HG03575 (cell line): Measurements from ENCODE around the gene EBP.

Experiments
- ATAC-seq: cut with Tn5 transposase; IDR thresholded peaks from one replicate; pipeline ENCODE4 v1.9.1; 2021; ENCODE audit not compliant: unreplicated experiment, insufficient number of reproducible peaks, low FRiP score; ENCODE audit errors: extremely low read depth

Gene EBP

DNA sequence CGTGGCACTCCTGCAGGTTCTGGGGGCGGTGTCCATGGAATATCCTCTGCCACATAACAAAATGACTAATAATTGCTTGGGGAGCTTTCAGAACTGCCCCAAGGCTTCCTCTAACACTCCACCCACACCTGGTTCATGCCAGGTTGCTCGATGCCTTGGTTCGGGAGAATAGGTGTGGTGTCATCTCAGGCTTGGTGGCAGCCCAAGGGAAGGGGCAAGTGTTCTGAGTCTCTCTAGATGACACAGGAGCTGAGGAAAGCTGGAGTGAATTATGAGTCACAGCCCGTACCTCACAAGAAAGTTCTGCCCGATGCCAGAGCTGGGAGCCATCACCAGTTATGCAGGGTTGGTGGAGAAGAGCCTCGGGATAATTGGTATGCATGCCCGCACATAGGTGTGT is 30.9 kb upstream of the EBP start:
- no peak for ATAC-seq

DNA sequence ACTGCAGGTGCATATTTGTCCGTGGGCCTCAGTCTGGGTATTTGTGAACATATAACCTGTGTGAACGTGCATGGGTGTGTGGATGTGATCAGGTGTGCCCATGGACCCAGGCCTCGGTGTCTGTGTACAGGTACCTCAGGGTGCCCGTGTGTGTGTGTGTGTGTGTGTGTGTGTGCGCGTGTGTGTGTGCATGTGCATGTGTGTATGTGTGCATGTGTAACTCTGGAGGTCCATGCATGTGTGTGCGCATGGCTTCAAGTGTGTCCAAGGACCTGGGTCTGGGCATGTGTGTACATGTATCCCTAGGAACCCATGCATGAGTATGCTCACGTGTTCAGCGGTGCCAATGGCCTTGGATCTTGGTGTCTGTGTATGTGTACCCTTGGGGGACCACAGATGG is 29.8 kb upstream of the EBP start:
- ATAC-seq = no peak

DNA sequence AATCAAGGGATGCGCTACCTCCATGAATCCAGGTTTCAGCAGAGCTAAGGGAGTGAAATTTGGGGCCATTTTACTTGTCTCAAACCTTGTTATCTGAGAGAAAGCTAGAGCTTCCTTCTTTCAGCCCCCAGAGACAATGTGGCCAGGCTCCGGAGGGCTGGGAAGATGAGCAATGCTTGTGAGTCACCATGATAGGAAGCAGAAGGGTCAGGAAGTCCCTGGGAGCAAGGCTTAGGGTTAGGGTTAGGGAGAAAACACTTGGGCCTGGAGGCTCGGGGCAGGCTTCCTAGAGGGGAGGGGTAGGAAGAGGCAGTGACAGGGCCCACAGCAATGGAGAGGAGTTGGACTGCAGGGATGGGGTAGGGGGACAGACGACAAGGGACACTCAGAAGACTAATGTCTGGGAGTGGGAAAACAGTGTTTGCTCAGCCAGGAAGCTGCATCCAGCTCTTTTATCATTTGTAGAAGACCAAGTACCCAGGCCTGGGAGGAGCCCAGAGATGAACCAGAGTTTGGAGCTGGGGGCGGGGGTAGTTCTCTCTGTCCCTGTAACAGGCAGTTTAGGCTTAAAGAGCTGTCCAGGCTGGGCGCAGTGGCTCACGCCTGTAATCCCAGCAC is 29.2 kb upstream of the EBP start:
- no peak for ATAC-seq

DNA sequence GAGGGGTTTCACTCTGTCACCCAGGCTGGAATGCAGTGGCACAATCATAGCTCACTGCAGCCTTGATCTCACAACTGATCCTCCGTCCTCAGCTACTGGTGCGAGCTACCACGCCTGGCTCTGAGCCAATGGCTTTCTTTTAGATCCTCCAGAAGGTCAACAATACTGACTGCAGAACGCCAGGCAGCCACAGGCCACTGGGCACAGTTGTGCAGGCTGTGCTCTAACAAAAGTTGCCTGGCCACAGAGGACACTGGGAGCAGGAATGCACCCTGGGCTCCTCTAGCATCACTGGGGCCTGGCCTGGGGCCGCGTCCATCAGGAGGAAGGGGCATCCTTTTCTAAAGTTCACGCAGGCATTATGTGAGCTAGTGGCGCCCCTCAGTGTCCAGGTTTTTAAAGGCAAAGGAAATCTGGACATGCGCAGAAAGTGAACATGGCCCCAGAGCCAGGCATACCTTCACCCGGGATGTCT is 27.7 kb upstream of the EBP start:
- ATAC-seq = no peak

DNA sequence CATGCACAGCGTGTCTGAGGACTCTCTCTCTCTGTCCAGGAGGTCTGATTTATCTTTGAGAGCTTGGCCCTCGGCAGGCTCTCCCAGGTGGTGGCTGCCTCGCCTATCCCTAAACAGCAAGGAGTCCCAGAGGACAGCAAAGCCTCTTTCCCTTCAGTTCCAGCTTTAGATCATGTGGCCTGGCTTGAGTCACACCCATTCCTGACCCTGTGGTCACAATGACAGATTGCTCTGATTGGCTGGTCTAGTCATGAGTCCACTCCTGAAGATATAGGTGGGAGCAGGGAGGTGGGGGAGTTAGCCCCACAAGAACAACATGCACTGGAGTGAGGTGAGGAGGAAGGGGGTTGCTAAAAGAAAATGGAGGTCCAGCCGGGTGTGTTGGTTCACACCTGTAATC is 24.9 kb upstream of the EBP start:
- no peak for ATAC-seq

DNA sequence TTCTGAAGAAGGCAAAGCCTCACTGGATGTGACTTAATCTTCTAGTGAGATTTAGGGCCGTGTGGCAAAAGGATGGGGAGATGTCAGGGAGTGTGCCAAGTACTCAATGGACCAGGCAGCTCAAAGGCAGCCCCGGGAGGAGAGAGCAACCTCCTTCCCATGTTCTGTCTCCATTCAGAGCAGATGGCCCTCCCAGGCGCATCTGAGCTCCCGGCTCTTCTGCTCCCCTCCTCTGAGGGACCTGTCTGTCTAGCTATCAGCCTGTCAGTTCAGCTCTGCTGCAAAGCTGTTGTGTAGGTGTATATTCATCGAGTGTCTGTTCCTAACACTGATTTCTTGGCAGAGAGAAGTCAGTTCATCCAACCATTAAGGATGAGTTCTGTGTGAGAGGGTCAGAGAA is 23.7 kb upstream of the EBP start:
- no peak for ATAC-seq

DNA sequence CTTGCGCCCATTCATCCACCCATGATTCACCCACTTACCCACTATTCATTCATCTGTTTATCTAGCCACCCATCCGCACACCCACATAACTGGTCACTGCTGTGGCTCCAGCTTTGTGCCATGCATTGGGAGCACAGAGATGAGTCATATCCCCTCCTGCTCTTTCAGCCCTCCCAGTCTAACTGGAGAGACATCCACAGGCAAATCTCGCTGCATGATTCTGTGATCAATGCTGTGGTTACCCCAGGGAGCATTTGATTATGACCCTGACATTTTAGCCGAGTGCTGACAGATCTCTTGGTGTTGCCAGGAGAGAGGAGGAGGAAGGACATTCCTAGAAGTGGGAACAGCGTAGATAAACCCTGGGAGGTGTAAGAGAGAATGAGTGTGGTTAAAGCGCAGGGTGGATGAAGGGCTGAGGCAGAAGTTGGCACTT is 23.2 kb upstream of the EBP start:
- no peak for ATAC-seq

DNA sequence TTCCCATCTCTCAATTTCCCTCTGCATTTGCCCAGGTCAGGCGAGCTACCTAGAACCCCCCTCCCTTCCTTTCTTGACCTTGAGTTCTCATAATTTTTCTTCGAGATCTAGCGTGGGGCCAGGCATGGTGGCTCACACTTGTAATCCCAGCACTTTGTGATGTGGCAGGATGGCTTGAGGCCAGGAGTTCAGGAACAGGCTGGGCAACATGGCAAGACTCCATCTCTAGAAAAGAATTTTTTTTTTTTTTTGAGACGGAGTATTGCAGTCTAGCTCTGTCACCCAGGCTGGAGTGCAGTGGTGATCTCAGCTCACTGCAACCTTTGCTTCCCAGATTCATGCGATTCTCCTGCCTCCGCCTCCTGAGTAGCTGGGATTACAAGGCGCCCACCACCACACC is 17.3 kb upstream of the EBP start:
- no peak for ATAC-seq

DNA sequence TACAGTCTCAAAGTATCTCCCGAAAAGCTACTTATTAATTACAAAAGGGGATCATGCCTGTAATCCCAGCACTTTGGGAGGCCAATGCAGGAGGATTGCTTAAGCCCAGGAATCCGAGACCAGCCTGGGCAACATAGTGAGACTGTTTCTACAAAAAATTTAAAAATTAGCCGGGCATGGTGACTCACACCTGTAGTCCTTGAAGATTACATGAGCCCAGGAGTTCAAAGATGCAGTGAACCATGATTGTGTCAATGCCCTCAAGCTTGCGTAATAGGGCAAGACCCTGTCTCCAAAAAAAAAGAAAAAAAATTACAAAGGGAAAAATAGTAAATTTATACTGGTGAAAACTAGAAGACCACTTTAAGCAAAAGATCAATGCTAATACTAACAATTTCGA is 16.1 kb upstream of the EBP start:
- ATAC-seq = no peak

DNA sequence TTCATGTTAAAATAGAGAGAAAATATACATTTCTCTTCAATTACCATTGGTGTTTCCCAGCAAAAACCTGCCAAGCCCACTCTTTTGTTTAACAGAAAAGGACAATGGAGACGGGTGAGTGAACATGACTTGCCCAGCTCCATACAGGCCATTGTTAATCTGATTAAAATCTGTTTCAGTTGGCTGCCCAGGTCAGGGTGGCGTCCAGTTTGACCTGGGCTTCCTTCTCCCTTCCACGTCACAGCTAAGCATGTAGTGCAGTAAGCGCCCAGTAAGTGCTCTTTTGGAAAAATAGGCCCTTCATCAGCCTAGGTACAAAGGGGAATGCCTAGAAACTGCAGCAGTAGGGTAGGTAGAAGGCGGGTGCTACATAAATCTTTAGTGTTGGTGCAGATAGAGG is 14.4 kb upstream of the EBP start:
- ATAC-seq = no peak

DNA sequence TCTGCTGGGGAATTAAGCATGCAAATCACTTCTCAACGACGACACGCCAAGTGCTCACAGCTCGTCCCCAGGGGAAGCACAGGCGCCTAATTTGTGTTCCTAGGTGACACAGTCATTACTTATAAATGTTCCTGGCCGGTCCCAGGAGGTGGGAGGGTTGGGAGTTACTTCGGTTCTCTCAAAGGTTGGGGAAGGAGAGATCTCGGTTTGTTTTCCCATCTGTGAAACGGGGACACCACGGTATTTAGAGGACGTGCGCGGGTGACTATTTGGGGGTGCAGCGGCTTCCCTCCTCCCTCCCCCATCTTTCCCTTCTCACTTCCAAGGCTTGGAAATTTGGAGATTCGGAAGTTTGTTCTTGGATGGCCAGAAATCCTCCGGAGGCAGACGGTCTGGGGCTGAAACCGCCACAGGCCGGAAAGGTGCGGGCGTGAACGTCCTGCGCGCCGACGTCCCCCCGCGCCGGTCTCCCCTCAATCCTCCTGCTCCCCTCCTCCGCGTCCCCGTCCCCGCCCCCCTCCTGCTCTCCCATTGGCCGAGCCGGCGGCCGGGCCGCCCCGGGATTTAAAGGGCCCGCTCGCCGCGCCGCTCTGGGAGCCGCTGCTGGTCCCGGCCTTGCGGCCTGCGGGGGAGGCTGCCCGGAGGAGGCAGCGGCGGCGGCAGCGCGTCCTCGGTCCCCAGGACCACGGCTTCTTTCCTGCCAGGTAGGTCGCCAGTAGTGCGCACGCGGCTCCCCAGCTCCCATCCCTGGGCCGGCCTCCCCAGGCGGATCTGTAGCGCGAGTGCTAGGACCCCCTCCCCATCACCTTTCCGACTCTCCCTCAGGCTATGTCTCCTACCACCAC is 13.0 kb upstream of the EBP start, which contains the start of gene PORCN:
TSS of gene PORCN (plus strand) at position 593 of the 845 bp plus-strand sequence. CDS start 829 bp downstream, outside the sequence.
- ATAC-seq = no peak

DNA sequence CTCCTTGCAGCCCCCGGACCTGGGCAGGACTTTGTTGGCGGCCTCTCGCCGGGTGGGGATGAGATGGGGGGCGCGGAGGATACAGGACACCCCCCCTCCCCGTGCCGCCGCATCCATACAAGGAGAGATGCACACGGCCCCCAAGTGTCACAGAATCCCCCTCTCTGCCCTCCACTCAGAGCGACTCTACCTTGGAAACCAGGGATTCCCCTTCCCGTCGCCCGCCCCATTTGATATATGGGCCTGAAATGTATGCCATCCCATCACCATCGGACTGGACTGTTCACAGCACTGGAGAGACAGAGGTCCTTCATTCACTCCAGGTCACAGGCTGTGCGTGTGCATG is 12.4 kb upstream of the EBP start:
- no peak for ATAC-seq

DNA sequence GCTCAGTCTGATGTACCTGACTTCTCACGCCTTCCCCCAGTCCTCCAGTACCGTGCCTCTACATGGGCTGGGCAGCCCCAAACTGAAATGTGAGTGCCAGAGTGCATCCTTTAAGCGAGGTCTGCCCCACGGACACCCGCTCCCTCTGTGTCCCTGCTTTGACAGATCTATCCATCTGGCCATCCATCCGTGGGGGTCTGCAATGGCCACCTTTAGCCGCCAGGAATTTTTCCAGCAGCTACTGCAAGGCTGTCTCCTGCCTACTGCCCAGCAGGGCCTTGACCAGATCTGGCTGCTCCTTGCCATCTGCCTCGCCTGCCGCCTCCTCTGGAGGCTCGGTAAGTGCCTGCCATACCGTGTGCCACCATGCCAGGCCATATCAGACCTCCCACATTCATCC is 12.0 kb upstream of the EBP start:
- no peak for ATAC-seq

DNA sequence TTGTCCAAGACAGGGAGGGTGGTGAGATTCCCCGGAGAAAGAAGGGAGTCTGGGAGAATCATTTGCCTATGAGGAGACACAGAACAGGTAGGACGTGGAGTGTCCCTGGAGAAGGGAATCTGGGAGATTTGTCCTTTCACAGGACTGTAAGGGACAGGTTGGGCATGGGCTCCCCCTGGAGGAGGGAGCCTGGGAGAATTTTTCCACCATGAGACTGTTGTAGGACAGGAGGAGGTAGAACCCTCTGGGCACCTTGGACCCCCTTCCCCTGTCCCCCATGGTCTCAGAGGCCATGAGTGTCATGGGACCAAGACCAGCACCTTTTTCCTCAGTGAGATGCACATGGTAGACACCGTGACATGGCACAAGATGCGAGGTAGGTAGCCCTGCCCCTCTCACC is 10.0 kb upstream of the EBP start:
- no peak for ATAC-seq

DNA sequence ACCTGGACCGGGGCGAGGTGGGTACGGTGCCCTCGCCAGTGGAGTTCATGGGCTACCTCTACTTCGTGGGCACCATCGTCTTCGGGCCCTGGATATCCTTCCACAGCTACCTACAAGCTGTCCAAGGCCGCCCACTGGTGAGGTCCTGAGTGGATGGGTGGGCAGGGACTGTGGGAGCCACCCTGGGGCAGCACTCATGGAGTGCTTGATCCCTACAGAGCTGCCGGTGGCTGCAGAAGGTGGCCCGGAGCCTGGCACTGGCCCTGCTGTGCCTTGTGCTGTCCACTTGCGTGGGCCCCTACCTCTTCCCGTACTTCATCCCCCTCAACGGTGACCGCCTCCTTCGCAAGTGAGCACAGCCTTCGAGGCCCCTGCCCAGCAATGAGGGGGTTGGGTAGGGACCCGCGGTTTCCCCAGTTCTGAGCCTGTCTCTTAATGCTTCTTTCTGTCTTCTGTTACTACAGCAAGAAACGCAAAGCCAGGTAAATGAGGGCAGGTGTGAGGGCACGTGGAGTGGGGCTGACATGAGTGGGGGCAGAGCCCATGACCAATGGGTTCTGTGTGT is 9.2 kb upstream of the EBP start:
- no peak for ATAC-seq

DNA sequence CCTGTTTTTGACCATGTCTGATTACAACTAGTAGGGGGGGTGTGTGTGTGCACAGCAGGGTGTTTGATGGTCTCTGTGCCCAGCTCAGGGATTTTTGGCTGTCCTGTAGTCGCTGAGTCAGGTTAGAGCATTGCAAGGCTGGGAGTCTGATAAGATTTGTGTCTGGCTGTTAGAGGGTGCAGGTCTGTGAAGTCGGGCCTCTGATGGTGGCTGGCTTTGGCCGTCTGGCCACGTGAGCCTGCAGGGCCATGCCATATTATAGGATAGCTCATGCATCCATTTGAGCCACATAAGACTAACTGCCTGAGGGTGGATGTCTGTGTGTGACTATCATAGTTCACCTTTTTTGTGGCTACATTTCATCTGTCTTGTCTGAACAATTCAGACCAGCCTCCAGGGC is 7.9 kb upstream of the EBP start:
- ATAC-seq = no peak

DNA sequence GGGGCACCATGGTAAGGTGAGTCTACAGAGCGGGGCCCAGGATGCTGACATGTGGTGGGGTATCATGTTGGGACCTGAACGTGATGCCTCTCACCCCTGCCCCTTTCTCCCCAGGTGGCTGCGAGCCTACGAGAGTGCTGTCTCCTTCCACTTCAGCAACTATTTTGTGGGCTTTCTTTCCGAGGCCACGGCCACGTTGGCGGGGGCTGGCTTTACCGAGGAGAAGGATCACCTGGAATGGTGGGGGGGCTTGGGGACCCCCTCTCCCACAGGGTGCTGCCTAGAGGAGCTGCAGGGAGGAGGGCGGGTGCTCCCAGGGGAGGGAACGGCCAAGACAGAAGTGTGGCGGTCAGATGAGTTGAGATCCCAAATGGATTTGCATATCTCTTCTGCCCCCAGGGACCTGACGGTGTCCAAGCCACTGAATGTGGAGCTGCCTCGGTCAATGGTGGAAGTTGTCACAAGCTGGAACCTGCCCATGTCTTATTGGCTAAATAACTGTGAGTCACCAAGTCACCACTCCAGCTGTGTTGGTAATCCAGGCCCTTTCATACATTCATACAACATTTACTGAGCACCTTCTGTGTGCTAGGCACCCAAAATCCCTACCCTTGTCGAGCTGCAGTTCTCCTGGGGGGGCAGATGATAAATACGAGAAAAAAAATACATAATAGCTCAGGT is 7.3 kb upstream of the EBP start:
- ATAC-seq = no peak

DNA sequence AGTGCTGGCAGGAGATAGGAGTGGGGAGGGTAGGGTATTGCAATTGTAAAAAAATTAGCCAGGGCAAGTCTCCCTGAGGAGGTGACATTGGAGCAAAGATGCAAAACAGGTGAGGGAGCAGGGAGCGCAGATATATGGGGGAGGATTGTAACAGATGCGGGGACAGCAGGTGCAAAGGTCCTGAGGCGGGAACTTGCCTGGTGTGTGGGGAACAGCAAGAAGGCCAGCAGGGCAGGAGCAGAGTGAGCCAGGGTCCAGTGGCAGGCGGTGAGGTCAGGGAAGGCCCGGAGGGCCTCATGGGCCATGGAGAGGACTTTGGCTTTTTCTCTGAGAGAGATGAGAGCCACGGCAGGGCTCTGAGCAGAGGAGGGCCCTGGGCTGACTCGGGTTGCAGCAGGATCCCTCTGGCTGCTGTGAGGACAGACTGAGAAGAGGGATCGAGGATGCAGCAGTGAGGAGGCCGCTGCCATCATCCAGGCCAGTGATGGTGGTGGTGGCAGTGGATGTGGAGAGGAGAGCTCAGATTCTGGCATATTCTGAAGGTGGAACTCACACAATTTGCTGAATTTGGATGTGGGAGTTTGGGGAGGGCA is 6.6 kb upstream of the EBP start:
- no peak for ATAC-seq

DNA sequence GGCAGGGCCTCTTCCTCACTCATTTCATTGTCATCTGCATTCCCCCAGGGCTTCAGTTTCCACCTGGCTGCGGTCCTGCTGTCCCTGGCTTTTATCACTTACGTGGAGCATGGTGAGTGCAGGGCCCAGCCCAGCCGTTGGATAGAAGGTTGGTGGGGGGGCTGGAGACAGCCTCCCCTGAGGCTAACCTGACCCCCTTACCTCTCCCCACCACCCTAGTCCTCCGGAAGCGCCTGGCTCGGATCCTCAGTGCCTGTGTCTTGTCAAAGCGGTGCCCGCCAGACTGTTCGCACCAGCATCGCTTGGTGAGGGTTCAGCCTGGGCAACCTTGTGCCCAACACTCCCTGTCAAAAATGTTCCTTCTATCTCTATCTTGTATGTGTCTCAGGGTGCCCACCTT is 5.8 kb upstream of the EBP start:
- no peak for ATAC-seq
